ENCODE measurements around the gene WNT16. TPM values are rescaled to one million over a fixed set of nuclear protein-coding genes. Genes with fewer than 3 reads are reported as not detected.
A peak's percentile ranks its signal among the peaks of the same experiment; 100 is the strongest.

The WNT16 gene
- total RNA-seq, 2 donors from 2014 or later, result 0.57 to 0.93 TPM

DNA sequence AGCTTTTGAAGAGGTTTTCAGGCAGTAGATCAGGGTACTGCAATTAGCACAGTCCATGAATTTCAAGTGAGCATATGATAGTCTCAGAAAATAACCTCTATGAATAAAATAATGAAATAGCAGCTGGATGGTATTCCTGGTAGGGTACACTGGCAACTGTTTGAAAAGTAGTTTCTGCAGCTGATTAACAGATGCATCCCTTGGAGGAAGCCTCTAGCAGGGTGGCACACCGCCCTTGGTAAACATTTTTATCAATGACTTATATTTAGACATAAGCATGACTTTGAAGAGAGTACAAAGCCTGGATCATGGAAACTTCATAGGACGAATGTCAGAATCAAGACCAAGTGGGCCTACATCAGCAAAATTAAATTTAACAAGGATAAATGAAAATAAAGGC lies 26.8 kb downstream of the WNT16 start:
- H3K4me3 Mint-ChIP-seq, result no peak overlapping the region
- no peak overlapping the region for H3K4me3 ChIP-seq (ENCODE audit: low read length)
- peak overlapping the region; percentile 37 for H3K27ac Mint-ChIP-seq
- no peaks in the 10 kb centered on the region for H3K9me3 ChIP-seq (ENCODE audit: control insufficient read depth, low read length)
- H3K9ac ChIP-seq (ENCODE audit: extremely low read depth, low read length, poor library complexity, severe bottlenecking), result no peak overlapping the region
- H3K27ac ChIP-seq (ENCODE audit: low read depth, low read length), result no peak overlapping the region
- 94 to 100% methylated on average over 1 to 2 of the region's 2 CpGs for WGBS, 2 experiments (ENCODE audit: insufficient coverage in 1 of 2, insufficient read length in 1 of 2)
- no peak for DNase-seq
- H3K27me3 Mint-ChIP-seq (ENCODE audit: insufficient read depth), result no peaks in the 10 kb centered on the region
- H3K27me3 ChIP-seq (ENCODE audit: control insufficient read depth, insufficient read depth, low read length, poor library complexity, severe bottlenecking), result no peaks in the 10 kb centered on the region
- peaks cover 74% of the 10 kb centered on the region for H3K36me3 ChIP-seq (ENCODE audit: control insufficient read depth, insufficient read depth, low read length)
- H3K4me1 Mint-ChIP-seq, result peaks cover 12% of the 10 kb centered on the region
- no peaks in the 10 kb centered on the region for H3K4me1 ChIP-seq (ENCODE audit: control insufficient read depth, insufficient read depth, low read length)
- no peaks in the 10 kb centered on the region for H3K9me3 Mint-ChIP-seq
- TF ChIP-seq, protein P1, sequence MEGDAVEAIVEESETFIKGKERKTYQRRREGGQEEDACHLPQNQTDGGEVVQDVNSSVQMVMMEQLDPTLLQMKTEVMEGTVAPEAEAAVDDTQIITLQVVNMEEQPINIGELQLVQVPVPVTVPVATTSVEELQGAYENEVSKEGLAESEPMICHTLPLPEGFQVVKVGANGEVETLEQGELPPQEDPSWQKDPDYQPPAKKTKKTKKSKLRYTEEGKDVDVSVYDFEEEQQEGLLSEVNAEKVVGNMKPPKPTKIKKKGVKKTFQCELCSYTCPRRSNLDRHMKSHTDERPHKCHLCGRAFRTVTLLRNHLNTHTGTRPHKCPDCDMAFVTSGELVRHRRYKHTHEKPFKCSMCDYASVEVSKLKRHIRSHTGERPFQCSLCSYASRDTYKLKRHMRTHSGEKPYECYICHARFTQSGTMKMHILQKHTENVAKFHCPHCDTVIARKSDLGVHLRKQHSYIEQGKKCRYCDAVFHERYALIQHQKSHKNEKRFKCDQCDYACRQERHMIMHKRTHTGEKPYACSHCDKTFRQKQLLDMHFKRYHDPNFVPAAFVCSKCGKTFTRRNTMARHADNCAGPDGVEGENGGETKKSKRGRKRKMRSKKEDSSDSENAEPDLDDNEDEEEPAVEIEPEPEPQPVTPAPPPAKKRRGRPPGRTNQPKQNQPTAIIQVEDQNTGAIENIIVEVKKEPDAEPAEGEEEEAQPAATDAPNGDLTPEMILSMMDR (conservative IDR thresholded peaks at IDR 0.05), result no peak
- H3K36me3 Mint-ChIP-seq (ENCODE audit: low read depth), result peaks cover 46% of the 10 kb centered on the region

DNA sequence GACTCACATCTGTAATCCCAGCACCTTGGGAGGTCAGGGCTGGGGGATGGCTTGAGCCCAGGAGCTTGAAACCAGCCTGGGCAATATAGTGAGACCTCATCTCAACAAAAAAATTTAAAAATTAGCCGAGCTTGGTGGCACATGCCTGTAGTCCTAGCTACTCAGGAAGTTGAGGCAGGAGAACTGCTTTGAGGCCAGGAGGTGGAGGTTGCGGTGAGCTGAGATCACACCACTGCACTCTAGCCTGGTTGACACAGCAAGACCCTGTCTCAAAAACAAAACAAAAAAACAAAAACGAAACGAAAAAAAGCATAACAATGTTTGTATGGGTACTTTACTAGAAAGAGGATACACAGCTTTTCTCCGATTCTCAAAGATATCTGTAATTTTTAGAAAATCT lies 31.8 kb downstream of the WNT16 start:
- TF ChIP-seq, protein P1 (conservative IDR thresholded peaks at IDR 0.05), result no peak
- Mint-ChIP-seq H3K9me3 (no peaks in the 10 kb centered on the region), H3K27ac (no peak overlapping the region), H3K4me3 (no peak overlapping the region), H3K4me1 (peaks cover 13% of the 10 kb centered on the region), H3K27me3 (ENCODE audit: insufficient read depth) (no peaks in the 10 kb centered on the region), H3K36me3 (ENCODE audit: low read depth) (peaks cover 55% of the 10 kb centered on the region)
- Histone ChIP-seq H3K9me3 (ENCODE audit: control insufficient read depth, low read length) (no peaks in the 10 kb centered on the region), H3K27me3 (ENCODE audit: control insufficient read depth, insufficient read depth, low read length, poor library complexity, severe bottlenecking) (no peaks in the 10 kb centered on the region), H3K4me1 (ENCODE audit: control insufficient read depth, insufficient read depth, low read length) (peaks cover 2% of the 10 kb centered on the region), H3K9ac (ENCODE audit: extremely low read depth, low read length, poor library complexity, severe bottlenecking) (no peak overlapping the region), H3K4me3 (ENCODE audit: low read length) (no peak overlapping the region), H3K36me3 (ENCODE audit: control insufficient read depth, insufficient read depth, low read length) (peaks cover 78% of the 10 kb centered on the region), H3K27ac (ENCODE audit: low read depth, low read length) (no peak overlapping the region)
- WGBS, 2 experiments (ENCODE audit: insufficient coverage in 1 of 2, insufficient read length in 1 of 2), result 67 to 98% methylated on average over 1 to 4 of the region's 5 CpGs
- DNase-seq, result no peak

DNA sequence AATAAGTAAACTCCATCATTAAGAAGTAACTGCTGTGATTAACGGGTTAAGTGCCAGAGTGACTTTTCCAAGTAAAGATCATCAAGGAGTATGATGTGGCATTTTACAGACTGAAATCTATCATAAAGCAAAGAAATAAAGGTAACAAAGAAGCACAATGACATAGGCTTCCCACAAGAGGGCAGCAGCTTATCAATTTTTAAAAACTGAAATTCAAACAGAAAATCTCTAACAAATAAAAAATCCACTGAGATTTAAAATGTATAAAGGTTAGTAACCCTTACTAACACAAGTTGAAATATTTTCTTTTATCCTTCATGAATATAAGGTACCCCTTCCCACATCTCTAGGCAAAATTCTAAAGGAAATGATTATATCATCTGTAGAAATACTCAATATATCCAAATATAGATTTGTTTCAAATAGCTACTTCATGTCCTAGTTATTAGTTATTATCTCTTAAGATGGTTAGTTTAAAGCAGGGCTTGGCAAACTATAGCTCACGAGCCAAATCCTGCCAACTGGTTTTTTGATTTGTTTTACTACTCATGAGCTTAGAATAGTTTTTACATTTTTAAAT lies 38.1 kb downstream of the WNT16 start:
- Mint-ChIP-seq H3K36me3 (ENCODE audit: low read depth) (peaks cover 55% of the 10 kb centered on the region), H3K4me3 (no peak overlapping the region), H3K27me3 (ENCODE audit: insufficient read depth) (no peaks in the 10 kb centered on the region), H3K4me1 (peaks cover 13% of the 10 kb centered on the region), H3K9me3 (no peaks in the 10 kb centered on the region), H3K27ac (no peak overlapping the region)
- H3K4me1 ChIP-seq (ENCODE audit: control insufficient read depth, insufficient read depth, low read length), result peaks cover 2% of the 10 kb centered on the region
- no peak overlapping the region for H3K9ac ChIP-seq (ENCODE audit: extremely low read depth, low read length, poor library complexity, severe bottlenecking)
- no peak for DNase-seq
- H3K27ac ChIP-seq (ENCODE audit: low read depth, low read length), result no peak overlapping the region
- no peaks in the 10 kb centered on the region for H3K9me3 ChIP-seq (ENCODE audit: control insufficient read depth, low read length)
- no peaks in the 10 kb centered on the region for H3K27me3 ChIP-seq (ENCODE audit: control insufficient read depth, insufficient read depth, low read length, poor library complexity, severe bottlenecking)
- H3K36me3 ChIP-seq (ENCODE audit: control insufficient read depth, insufficient read depth, low read length), result peaks cover 69% of the 10 kb centered on the region
- no peak overlapping the region for H3K4me3 ChIP-seq (ENCODE audit: low read length)
- 85 to 86% methylated on average over 1 to 2 of the region's 2 CpGs for WGBS, 2 experiments (ENCODE audit: insufficient coverage in 1 of 2, insufficient read length in 1 of 2)
- TF ChIP-seq, protein P1 (conservative IDR thresholded peaks at IDR 0.05), result peak; percentile 89

All from endodermal cell (in vitro differentiated cells).